RWPE1 (cell line): Measurements from ENCODE around the gene CA10.

Source experiments
- CTCF ChIA-PET: fragments of 350-600 bp; sonication (Branson Sonifier 250); formaldehyde crosslinking; extraction: SDS; loops from one replicate; lab custom pipeline; 2021; lab: Yijun Ruan, JAX
- POLR2A ChIA-PET: fragments of 400-600 bp; formaldehyde crosslinking; extraction: SDS; loops from one replicate; lab custom pipeline; 2020; ENCODE audit warnings: antibody characterized with exemption; ENCODE audit not compliant: low non-redundant PET; lab: Yijun Ruan, JAX
- DNase-seq: peaks from one replicate; pipeline ENCODE4 v3.0.0; 2012; ENCODE audit warnings: low spot score
- H3K27ac ChIP-seq: fragments of 450-650 bp; 2 replicates; pipeline ENCODE4 v1.5.1; 2017
- TF ChIP-seq, protein P1 (sequence below): fragments of 450-650 bp; conservative IDR thresholded peaks from 2 replicates; pipeline ENCODE4 v1.5.1; 2017; ENCODE audit warnings: low read depth, mild to moderate bottlenecking

Gene CA10

DNA sequence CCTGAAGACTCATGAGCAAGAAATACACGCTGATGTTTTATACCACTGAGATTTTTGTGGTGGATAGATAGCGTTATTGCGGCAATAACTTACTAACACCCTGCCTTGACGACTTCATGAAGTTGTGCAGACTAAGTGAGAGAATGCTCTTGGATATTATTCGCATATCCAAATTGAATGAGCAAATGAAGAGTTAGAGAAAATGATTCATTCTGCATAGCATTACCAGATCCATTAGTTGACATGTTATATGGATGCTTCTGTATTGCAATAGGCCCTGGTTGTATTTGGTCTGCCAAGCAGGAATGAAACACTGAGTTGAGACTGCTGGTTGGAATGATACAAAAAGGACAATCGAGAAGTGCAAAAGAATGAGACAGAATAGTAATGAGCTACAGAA, 247.3 kb downstream of the CA10 start:
- POLR2A ChIA-PET: no interaction called here
- TF ChIP-seq, protein P1, sequence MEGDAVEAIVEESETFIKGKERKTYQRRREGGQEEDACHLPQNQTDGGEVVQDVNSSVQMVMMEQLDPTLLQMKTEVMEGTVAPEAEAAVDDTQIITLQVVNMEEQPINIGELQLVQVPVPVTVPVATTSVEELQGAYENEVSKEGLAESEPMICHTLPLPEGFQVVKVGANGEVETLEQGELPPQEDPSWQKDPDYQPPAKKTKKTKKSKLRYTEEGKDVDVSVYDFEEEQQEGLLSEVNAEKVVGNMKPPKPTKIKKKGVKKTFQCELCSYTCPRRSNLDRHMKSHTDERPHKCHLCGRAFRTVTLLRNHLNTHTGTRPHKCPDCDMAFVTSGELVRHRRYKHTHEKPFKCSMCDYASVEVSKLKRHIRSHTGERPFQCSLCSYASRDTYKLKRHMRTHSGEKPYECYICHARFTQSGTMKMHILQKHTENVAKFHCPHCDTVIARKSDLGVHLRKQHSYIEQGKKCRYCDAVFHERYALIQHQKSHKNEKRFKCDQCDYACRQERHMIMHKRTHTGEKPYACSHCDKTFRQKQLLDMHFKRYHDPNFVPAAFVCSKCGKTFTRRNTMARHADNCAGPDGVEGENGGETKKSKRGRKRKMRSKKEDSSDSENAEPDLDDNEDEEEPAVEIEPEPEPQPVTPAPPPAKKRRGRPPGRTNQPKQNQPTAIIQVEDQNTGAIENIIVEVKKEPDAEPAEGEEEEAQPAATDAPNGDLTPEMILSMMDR: no peak
- CTCF ChIA-PET: no interaction called here

DNA sequence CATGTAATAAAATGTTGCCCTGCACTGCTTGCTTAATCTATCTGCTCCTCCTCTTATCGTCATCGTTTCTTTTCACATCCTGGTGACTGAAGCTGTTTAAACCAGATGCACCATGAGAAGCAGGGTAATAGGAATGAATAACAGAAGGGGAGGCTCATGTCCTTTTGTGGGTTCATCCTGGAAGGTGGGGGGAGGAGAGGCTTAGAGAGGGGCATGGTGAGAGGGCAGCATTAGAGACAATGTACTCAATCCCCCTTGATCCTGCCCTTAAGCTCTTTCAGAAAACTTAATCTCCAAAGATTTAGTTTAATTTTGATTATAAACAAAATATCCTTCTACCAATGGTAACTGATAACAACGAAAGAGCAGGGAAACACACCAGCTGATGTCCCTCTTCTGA, 248.5 kb downstream of the CA10 start:
- ChIA-PET POLR2A (interaction anchor here (0.5 kb wide), 1 partner anchor 639 kb away, joined by 3 read pairs; no protein-coding TSS in a partner anchor), CTCF (no interaction called here)
- TF ChIP-seq, protein P1: no peak
- DNase-seq: no peak
- H3K27ac ChIP-seq: no peak overlapping the region

More for the DNA sequence above, 247.3 kb downstream of the CA10 start:
- no peak overlapping the region for H3K27ac ChIP-seq
- DNase-seq: no peak

DNA sequence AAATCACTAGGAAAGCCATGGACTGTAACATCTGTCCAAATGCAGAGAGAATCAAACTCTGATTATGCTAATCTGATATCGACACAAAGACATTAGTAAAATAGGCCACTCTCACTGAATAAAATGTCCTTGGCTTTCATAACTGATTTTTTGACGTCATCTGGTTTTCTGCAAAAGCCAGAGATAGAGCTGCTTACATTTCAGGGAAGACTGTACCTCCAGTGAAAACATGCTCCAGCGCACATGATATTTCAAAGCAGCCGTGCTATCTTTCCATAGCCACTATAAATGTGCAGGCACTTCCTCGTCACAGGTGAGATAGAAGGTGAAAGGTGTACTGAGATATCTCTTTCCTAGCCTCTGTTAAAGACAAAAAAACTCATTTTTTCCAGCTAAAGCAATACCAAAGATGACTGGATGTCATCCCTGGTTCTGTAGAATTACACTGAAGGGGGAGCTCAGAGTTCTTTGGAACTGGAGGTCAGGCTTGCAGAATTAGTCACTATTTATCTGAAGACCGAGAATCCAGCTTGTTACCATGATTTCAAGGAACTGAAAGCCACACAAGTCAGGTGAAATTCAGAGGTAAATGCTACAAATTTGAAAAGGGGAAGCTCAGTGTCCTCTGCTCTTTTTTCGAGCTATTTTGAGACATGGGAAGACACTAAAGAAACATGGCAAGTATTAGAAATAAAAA, 249.5 kb downstream of the CA10 start:
- DNase-seq: no peak
- CTCF ChIA-PET: interaction anchor here (0.5 kb wide), 1 partner anchor 28 kb away, joined by 3 read pairs; no protein-coding TSS in a partner anchor
- TF ChIP-seq, protein P1: no peak
- POLR2A ChIA-PET: no interaction called here
- no peak overlapping the region for H3K27ac ChIP-seq

DNA sequence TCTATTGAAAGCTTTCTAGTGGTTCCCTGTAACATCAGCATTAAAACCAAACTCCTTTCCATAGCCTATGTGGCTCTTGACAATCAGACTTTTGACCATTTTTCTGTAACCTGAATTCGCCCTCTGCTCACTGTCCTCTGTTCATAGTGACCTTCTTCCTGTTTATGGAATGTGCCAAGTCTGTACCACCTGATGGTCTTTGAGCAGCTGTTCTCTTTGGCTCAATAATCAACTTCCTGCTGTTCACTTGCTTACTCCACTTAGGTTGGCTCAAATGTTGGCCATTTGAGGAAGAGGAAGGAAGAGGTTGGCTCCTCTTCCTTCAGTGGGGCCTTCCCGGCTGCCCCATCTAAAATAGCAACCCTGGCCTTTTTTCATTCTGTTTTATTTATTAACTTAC, 251.5 kb downstream of the CA10 start:
- H3K27ac ChIP-seq: no peak overlapping the region
- DNase-seq: no peak
- ChIA-PET POLR2A (no interaction called here), CTCF (no interaction called here)
- TF ChIP-seq, protein P1: no peak

DNA sequence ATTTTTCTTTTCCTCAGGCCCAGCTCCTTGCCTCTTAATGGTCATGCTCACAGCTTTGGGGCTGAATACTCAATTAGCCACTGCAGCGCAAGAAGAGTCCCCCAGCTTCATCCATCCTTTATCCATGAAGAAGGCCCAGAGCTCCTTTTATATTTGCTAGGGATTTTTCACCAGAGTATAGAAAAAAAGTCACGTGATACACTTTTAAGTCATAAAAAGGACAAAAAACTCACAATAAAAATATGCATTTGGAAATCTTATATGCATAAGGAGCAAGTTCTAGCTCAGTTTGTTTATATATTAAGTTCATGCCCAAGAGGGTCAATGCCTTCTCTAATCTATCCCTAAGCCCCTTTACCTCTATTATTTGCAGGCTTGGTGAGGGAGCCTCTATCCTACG, 254.1 kb downstream of the CA10 start:
- no peak for DNase-seq
- CTCF ChIA-PET: interaction anchor here (0.7 kb wide), 1 partner anchor 531 kb away, joined by 3 read pairs; no protein-coding TSS in a partner anchor
- POLR2A ChIA-PET: no interaction called here

DNA sequence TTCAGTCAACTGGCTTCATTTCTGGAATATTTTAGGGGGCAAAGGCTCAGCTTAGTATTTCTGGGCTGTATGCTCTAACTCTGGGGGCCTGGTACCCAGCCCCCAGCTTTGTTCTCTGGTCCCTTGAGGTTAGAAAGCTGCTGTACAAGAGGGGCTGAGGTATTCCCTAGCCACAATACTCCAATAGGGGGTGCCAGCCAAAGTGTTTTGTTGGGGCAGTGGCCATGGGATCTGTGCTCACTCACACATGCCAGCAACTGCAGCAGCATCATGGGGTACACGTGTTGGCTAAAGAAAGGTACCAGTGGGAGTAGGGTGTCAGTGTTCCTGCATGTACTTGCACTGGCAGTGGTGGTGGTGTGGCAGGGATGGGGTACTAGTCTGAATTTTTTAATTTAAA, 257.3 kb downstream of the CA10 start:
- no peak for DNase-seq
- TF ChIP-seq, protein P1: no peak
- ChIA-PET POLR2A (no interaction called here), CTCF (interaction anchor here (0.6 to 1.3 kb wide), 2 partner anchors 18 to 492 kb away, joined by 3 read pairs; no protein-coding TSS in a partner anchor)
- H3K27ac ChIP-seq: no peak overlapping the region

More for the DNA sequence above, 254.1 kb downstream of the CA10 start:
- TF ChIP-seq, protein P1: no peak
- H3K27ac ChIP-seq: no peak overlapping the region
